Stimulated activated CD8-positive, alpha-beta memory T cell treated with anti-CD3 and anti-CD28 coated beads, Interleukin-2, amount 100 ng/mL, for 48 hours (primary cell): ENCODE data around the gene CCDC137.

Experiments used
- DNase-seq, 2 donors: peaks; one replicate each; pipeline ENCODE4 v3.0.0-alpha.2; 2020; ENCODE audit warnings: low read depth in 2 of 2

Gene CCDC137

GRCh38 chr17:81701288-81702071, 34.9 kb downstream of the CCDC137 start:
- DNase-seq = no peak

- peak; percentile 82 to 89 for DNase-seq
Observed at GRCh38 chr17:81702934-81703746, 36.6 kb downstream of the CCDC137 start, which contains the start of gene MRPL12. Gene MRPL12 (plus strand): TSS chr17:81703367. CDS start chr17:81703502, 135 bp downstream.

- DNase-seq = no peak
Observed at GRCh38 chr17:81703747-81704654, 37.5 kb downstream of the CCDC137 start.

- DNase-seq = no peak
Observed at GRCh38 chr17:81705518-81706231, 39.1 kb downstream of the CCDC137 start.

GRCh38 chr17:81706232-81706611, 39.7 kb downstream of the CCDC137 start:
- no peak for DNase-seq

GRCh38 chr17:81706757-81707624, 40.5 kb downstream of the CCDC137 start:
- no peak for DNase-seq

GRCh38 chr17:81707725-81708646, 41.4 kb downstream of the CCDC137 start:
- DNase-seq = no peak

DNA sequence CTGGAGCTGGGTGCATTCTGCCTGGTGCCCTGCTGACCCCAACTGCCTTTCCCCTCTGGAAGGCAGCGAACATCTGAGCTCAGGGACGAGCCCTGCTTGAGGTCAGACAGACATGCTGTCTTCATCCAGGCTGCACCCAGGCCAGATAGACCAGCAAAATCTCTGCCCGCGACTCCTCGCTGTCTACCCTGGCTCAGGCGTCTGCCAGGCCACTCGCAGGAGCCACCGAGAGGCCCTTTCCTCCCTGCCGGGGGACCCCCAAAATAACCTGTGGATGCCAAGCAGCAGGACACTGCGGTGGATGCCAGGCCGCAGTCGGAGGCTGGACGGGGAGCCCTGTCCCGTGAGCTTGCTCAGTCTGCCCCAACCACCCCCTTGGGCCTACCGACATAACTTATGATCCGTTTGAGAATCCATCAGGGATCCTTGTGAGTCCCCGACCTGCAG, 42.2 kb downstream of the CCDC137 start:
- DNase-seq = no peak

DNA sequence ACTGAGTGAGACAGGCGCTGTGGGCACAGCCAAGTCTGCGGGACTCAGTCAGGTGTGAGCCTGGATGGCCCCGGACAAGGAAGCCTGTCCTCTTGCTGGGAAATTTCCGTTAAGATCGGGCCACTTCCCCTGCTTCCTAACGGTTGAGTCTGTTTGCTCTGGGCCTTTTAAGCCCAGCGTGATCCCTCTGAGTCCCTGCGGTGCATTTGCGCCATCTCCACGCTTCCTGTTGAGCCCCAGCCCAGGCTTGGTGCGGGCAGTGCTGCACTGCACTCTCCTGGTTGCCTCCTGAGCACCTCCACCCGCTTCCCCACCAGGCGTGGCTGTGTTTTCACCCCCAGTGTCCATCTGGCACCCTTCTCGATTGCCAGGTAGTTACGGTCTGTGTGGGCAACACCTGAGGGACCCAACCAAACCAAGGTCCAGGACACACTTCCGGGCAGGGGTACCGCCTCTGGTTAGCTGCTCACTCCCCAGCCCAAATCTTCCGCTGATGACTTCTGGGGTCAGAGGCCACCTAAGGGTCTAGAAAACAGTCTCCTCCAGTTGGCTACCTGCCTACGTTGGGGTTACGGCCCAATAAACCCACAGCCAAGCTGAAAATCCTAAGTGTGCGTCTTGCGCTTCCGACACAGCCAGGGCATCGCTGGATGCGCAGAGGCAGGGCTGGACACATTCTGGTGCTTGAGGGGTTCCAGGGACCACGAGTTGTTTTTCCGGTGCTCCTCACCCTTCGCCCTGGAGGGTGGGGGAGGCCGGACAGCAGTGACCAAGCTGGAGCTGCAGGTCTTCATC, 44.2 kb downstream of the CCDC137 start:
- no peak for DNase-seq

GRCh38 chr17:81711814-81712467, 45.4 kb downstream of the CCDC137 start, which contains the start of gene SLC25A10:
Gene SLC25A10 (plus strand): TSS chr17:81712284. CDS start chr17:81712427, 143 bp downstream.
- DNase-seq = peak; percentile 76 to 77

DNA sequence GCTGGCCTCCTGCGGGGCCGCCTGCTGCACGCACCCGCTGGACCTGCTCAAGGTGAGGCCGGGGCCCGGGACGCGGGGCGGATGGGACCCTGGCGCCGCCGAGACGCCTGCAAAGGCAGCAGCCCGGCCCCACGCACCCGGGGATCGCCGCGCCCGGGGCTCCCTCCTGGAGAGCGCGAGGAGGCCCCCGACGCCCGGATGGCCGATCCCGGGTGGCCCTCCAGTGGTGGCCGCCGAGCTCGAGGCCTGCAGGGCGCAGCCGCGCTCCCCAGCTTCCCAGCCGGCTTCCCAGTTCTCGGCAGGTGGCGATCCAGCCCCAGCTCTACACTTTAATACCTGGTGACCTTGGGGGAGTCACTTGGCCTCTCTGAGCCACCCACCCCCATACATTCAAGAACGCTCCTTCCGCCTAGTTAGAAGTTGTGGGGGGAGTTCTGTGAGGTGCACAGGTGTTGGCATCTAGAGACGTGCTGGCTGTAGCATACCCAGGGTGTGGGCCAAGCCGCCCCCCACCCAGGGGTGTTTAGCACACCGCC, 46.0 kb downstream of the CCDC137 start:
- DNase-seq = no peak

DNA sequence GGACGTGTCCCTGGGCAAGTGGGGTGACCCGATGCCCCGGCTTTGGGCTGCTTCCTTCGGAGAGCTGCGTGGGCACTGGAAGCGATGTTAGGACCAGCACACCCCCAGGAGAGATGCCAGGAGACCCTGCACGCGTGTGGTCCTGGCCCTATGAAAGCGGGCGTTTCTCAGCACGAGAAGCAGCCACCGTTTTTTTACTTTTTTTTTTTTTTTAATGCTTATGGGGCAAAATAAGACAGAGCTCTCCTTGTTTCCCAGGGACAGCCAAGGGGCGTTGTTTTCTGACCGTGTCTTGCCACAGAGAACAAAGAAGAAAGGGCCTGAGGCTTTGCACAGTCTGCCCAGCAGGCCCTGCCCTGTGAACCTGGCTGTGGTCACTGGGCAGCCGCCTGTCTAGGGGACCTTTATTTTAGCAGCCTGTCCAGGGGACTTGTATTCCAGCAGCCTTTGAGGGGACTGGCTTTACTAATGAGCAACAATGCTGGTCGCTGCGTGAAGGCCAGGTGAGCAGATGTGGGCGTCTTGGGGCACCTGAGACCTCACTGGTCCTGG, 46.5 kb downstream of the CCDC137 start:
- DNase-seq = no peak

DNA sequence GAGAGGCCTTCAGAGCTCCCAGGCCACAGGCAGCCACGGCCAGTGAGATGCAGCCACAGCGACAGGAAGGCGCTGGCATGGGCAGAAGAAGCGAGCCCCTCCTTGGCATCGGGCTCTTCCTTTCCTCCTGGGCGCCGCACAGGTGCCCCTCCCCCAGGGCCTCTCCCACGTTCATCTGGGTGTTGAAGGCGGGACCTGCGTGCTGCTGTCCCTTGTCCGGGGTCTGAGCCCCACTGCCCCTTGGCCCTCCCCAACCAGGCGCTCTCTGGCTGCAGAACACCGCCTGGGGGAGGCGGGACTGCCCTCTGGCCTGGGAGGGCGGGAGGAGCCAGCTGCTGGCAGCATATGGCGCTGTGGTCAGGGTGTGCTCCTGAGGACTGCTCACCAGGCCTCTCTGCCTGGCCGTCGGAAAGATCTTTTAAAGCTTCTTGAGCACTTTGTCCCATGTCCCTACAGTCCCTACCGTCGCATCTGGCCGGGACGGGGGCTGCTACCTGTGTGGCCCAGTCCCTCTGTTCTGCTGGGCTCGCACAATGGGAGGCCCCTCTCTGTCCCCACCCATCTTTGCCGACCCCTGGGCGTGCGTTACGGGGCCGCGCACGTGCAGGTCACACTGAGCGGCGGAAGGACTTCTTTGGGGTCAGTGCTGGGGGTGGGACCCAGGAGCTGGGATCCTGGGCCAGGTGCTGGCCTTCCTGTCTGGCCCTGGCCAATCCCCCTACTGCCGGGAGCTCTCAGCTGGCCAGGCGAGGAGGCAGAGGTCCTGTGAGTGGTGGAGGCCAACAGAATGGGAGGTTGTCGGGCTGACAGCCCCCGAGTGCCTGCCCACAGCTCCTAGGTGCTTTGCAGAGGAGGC, 47.2 kb downstream of the CCDC137 start:
- no peak for DNase-seq

DNA sequence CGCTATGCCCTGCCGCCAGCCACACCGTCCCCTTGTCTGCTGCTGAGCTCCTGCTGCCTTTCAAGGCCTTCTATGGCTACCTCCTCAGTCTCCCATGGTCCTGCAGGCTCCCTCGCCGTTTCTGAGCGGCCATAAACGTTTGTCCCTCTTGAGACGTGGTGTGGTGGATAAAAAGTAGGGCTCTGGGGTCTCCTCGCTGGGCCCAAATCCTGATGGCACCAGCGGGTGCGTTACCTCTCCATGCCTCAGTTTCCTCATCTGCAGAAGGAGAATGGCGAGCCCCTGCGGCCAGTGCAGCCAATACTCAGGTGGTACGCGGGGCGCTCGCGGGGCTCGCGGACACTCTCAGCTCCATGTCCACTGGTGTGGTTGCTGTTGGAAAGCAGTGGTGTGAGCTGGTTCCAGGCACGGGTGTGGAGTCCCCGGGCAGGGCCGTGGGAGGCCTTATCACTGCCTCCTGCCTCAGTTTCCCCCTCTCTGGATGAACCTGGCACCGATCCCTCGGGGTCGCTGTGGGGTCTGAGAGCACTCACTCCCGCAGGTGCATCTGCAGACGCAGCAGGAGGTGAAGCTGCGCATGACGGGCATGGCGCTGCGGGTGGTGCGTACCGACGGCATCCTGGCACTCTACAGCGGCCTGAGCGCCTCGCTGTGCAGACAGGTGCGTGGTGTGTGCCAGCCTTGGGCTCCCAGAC, 48.0 kb downstream of the CCDC137 start:
- DNase-seq = no peak

DNA sequence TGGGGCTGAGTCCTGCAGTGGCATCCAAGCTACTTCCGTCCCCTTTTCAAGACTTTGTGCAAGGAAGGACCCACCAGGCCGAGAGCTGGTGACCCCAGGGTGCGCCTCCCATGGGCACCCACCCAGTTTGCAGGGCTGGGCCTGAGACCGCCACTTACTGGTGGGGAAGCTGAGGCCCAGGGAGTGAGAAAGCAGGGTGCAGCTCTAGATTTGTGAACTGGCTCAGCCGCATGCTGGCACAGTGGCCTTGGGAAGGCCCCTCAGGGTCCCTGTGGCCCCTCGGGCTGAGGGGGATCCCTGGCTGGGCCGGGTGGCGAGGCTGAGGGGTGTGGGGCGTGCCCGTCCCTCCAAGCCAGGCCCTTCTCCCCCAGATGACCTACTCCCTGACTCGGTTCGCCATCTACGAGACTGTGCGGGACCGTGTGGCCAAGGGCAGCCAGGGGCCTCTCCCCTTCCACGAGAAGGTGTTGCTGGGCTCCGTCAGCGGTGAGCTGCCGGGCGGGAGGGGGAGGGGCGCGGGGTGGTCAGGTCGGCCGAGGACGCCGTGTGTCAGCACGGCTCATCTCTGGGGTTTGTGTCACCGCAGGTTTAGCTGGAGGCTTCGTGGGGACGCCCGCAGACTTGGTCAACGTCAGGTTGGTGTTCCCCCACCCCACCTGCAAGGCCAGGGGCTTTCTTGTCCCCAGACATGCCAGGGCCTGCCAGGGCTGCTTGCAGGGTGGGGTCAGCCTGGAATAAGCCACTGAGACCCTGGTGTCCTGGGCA, 48.8 kb downstream of the CCDC137 start:
- no peak for DNase-seq
